GM23248 (cell line): ENCODE measurements around the gene CLRN1.

Experiments used
- EZH2 ChIP-seq: fragments of 200-600 bp; sonication (generic); IDR thresholded peaks from 2 replicates; pipeline ENCODE4 v1.6.1; 2018; ENCODE audit warnings: antibody characterized with exemption, mild to moderate bottlenecking; ENCODE audit not compliant: insufficient read depth, poor library complexity, severe bottlenecking
- EZH2phosphoT487 ChIP-seq: fragments of 200-600 bp; sonication (generic); IDR thresholded peaks from 2 replicates; pipeline ENCODE4 v1.6.1; 2018; ENCODE audit warnings: antibody characterized with exemption, moderate library complexity, mild to moderate bottlenecking, low read depth; ENCODE audit not compliant: insufficient read depth

DNA sequence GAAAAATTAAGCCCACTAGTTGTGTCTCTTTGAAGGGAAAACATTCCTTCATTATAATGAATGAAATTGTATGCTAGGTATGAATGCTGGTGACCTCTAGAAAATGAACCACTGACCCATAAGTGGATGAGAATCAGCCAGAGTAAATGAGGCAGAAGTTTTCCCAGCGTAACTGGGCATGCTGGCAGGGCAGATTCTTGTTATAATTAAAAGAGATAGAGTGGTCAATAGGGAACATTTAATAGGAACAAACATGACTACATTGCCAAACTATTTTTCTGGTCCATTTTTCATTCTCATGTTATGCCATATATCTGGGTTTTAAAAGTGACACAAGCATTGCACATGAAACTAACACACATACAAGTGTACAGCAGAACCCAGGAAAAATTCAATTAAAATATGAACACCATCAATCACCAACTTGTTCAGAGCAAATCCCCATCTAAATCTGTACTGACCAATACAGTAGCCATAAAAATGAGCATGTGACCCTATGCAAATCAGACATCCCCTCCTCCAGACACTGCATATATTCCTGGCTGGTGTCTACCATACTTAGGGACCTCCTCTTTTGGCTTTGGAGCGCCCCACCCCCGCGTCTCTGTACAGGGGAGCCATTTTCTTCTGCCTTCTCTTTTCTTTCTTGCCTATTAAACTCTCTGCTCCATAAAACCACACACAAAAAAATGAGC lies 4.0 kb downstream of the CLRN1 start:
- no peak for TF ChIP-seq EZH2
- no peak for TF ChIP-seq EZH2phosphoT487
